Activated CD4-positive, alpha-beta T cell treated with anti-CD3 and anti-CD28 coated beads for 4 hours (primary cell): ENCODE results near the gene CECR2.
"Not testable (repeated sequence)": the region's sequence is repeated elsewhere in the genome, so short reads cannot be mapped to it uniquely, and the experiment has no call there.

ENCODE experiments used
- DNase-seq, 2 donors: peaks; one replicate each; pipeline ENCODE4 v3.0.0-alpha.2; 2020

The CECR2 gene

DNA sequence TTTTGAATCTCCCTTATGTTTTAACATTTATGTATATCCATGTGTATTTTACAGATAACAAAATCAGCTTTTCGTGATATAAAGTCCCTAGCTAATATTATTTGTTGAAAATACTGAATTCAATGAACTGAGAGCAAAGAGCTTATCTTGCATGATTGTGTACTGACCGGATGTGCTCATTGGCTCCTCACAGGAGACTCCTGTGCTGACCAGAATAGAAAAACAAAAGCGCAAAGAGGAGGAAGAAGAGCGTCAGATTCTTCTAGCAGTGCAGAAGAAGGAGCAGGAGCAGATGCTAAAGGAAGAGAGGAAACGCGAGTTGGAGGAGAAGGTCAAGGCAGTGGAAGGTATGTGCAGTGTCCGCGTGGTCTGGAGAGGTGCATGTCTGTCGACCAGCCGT lies 154.7 kb downstream of the CECR2 start:
- no peak for DNase-seq

DNA sequence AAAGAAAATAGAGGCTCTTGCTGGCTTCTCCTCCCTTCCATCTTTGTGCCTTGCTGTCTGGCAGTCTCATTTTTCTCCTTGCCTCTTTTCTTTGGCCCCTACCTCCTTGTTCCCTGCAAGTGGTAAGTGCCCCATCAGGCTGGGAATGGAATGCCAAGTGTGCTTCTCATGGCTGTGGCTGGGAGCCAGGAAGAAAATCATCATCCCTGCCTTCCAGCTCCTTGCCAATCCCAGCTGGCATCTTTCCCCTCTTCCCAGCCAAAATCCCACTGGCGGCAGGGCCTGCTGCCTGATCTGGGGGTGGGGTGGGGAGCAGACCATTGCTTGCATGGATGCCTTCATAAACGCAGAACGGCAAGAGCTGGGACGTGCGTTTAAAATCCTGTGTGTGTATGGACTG lies 167.0 kb downstream of the CECR2 start:
- no peak for DNase-seq

DNA sequence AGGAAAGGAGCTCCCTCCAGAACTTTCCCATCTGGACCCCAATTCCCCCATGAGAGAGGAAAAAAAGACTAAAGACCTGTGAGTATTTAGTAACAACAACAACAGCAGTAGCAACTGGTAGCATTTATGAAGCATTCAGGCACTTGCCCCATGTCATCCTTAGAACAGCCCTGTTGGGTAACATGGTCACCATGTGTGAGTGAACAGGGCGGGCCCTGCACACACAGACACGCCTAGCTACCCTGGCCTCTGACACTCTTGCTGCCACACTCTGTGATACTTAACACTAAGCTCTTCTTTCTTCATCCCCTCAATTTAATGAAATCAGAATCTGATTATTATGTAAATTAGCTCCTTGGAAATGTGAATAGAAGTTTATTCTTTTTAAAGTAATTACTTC lies 167.9 kb downstream of the CECR2 start:
- DNase-seq: no peak

DNA sequence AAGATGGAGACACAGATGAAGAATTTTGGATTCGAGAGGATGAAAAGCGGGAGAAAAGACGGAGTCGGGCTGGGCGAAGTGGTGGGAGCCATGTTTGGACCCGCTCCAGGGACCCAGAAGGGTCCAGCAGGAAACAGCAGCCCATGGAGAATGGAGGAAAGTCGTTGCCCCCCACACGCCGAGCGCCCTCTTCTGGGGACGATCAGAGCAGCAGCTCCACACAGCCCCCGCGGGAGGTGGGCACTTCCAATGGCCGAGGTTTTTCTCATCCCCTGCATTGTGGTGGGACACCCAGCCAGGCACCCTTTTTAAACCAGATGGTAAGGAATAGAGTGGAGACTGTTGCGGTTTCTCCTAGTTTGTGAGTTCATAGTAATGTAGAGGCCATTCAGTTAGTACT lies 171.2 kb downstream of the CECR2 start:
- DNase-seq: no peak

DNA sequence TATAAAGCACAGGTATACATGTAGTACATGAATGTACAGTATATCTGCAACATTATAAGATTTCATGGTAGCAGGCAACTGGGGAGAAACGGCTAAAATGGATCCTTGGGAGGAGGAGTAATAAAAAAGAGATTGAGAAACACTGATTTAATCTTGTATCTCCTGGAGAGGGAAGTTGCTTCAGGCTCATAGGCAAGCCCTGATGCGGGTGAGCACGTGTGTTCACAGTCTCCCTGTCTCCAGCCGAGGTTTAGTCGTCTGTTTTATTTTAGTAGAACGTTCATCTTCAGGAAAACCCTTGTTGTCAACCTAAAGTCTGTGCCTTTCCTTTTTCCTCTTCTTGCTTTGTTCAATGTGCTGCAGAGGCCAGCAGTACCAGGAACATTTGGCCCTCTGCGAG lies 172.2 kb downstream of the CECR2 start:
- no peak for DNase-seq

DNA sequence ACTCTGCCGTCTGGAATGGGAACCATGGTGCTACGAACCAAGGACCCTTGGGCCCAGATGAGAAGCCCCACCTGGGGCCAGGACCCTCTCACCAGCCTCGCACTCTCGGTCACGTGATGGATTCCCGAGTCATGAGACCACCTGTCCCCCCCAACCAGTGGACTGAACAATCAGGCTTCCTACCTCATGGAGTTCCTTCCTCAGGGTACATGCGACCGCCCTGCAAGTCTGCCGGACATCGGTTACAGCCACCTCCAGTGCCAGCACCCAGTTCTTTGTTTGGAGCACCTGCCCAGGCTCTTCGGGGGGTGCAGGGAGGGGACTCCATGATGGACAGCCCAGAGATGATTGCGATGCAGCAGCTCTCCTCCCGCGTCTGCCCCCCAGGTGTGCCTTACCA lies 173.2 kb downstream of the CECR2 start:
- no peak for DNase-seq

DNA sequence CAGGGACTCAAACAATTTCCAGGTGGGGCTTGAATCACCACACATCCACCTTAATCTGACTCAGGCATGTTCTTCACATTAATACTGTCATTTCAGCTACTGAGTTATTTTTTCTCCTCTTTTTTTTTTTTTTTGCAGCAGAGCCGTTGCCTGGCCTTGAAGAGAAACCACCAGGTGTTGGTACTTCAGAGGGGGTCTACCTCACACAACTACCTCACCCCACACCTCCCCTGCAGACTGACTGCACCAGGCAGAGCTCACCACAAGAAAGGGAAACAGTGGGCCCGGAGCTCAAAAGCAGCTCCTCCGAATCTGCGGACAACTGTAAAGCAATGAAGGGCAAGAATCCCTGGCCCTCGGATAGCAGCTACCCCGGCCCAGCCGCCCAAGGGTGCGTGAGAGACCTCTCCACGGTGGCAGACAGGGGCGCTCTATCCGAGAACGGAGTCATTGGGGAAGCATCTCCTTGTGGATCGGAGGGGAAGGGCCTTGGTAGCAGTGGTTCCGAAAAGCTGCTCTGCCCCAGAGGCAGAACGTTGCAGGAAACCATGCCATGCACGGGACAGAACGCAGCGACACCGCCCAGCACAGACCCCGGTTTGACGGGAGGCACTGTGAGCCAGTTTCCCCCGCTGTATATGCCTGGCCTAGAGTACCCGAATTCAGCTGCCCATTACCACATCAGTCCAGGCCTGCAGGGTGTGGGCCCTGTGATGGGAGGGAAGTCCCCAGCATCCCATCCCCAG lies 178.9 kb downstream of the CECR2 start:
- DNase-seq: no peak

DNA sequence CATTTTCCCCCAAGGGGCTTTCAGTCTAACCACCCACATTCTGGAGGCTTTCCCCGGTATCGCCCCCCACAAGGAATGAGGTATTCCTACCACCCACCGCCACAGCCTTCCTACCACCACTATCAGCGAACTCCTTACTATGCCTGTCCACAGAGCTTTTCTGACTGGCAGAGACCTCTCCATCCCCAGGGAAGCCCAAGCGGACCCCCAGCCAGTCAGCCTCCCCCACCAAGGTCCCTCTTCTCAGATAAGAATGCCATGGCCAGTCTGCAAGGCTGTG lies 179.4 kb downstream of the CECR2 start:
- no peak for DNase-seq

DNA sequence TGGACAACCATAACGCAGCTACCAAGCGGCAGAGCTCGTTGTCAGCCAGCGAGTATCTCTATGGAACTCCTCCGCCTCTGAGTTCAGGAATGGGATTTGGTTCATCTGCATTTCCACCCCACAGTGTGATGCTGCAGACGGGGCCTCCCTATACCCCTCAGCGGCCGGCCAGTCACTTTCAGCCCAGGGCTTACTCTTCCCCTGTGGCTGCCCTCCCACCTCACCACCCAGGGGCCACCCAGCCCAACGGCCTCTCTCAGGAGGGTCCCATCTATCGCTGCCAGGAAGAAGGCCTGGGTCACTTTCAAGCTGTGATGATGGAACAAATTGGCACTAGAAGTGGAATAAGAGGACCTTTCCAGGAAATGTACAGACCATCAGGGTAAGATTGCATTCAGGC lies 179.9 kb downstream of the CECR2 start:
- no peak for DNase-seq

DNA sequence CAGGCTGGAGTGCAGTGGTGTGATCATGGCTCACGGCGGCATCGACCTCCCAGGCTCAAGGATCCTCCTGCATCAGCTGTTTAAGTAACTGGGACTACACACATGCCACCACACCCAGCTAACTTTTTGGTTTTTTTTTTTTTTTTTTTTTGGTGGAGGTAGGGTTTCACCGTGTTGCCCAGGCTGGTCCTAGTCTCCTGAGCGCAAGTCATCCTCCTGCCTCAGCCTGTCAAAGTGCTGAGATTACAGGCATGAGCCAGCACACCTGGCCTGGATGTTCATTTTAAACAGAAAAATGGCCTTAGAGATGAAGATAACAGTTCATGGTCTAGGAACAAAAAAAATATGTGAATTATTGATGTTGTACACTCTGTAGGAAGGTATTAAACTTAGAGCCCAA lies 180.4 kb downstream of the CECR2 start:
- no peak for DNase-seq

DNA sequence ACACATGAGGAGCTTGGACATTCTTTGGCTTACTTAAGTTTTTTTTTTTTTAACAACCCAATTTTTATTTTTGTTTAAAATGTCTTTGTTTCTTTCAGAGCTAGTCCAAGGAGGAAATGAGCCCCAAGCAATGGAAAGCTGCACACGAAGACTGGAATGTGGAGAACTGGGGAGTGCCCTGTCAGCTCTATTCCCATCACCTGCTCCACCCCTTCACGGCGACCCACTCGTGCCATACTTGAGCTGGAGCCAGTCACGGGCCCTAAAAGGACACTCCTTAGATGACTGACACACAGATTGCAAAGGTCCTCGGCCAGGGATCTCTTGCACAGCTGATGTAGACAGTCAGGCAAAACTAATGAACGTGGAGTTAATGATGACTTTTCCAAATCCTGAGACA lies 183.5 kb downstream of the CECR2 start:
- no peak for DNase-seq

DNA sequence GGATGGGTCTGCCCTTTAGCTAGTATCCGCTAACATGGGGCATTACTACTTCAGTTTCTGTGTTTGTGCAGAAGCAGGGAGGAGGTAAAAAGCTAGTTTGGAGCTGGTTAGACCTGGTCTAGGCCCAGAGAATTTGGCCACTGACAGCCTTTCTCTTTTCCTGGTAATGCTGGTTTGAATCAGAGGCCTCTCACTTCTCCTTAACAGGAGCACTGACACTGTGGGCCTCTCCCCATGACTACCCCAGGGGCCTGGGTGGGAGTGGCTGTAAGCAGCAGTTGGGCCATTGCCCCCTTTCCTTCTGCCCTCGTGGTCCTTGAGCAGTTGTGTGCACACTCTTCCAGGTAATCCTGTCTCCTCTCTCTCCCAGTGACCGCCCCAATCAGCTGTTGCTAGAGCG lies 185.6 kb downstream of the CECR2 start:
- no peak for DNase-seq

DNA sequence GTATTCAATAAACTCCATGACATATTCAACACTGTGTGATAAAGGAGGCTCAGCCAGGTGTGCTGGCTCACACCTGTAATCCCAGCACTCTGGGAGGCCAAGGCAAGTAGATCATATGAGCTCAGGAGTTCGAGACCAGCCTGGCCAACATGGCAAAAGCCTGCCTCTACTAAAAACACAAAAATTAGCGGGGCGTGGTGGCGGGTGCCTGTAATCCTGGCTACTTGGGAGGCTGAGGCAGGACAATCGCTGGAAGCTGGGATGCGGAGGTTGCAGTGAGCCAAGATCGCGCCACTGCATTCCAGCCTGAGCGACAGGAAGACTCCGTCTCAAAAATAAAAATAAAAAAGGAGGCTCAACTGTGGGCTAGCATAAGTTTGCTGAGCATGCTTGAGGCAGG lies 189.9 kb downstream of the CECR2 start:
- DNase-seq: no peak

DNA sequence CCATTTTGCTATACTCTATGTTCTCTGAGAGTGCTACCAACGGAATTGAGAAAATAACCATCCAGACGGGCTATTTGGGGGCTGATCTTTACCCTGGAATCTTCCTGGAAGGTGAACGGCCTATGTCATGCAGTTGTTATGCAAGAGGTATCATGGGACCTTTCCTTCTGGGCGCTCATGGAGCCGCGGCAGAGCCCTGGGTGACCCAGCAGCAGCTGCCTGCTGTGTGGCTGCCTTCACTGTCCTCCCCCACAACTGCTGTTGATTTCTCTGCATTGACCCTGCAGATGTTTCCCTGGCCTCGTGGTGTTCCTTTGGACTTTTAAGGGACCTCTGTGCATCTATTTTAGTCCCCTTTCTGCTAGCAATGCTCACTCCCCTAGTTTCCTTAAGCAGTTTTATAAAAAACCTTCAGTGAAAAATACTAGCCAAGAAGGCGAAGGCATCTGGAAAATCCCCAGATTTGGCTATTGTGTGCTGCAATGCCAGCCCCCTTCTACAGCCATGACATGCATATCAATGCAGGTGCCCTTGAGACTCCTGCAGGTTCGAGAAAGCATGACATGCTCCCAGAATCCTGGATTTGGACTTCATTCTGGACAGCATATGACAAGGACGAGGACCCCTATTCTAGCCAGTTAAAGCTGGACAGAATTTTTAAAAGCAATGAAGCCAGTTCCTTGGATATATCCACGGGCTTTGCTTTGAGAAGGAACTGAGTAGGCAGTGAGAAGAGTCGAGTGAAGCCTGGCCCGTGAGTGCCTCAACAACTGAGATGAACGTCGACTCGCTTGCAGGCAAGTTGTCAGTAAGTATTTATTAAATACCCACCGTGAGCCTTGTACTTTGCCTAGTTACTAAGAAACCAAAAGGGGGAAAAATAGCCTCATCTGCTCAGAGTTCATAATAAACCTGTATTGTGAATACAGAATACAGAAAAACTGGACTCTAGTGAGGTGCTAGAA lies 193.9 kb downstream of the CECR2 start, which contains the start of gene SLC25A18:
TSS of gene SLC25A18 (plus strand) at position 593 of the 965 bp plus-strand sequence. CDS start 16,447 bp downstream, outside the sequence.
- DNase-seq: no peak

DNA sequence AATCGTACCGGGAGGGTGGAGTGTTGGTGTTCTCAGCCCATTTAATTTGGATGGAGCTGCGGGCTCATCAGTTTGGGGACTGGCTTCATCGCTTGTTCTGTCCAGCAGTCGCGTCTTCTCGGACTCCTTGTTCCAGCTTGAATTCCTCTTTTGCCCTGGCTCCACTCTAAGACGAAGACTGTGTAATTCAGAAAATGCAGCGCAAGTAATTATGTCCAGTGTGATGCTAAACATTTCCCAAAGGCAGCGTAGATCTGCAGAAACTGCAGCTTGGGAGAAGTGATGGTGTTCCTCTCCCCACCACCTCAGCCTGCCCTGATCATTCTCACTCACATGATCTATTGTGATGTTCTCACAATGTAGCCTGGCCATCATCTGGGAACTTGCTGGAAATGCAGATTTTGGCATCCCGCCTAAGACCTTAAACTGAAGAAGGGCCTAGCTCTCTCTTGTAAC lies 194.7 kb downstream of the CECR2 start:
- DNase-seq: no peak

DNA sequence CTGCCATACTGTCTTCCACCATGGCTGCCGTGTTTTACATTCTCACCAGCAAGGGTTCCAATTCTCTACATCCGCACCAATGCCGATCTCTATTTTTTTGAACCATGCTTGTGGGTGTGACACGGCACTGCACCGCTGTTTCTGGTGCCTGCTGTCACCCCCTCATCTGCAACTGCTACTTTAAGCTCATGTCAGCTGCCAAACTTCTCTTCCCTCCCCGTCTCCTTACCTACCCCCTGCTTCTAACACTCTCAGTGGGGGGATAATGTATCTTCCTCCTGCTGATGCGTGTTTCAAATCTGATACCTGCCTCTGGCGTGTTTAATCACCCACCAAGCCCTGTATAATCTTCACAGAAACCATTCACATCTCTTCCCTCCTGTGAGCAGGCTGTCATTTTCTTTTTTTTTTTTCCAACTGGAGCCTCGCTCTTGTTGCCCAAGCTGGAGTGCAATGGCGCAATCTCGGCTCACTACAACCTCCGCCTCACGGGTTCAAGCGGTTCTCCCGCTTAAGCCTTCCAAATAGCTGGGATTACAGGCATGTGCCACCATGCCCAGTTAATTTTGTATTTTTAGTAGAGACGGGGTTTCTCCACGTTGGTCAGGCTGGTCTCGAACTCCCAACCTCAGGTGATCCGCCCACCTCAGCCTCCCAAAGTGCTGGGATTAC lies 196.9 kb downstream of the CECR2 start:
- not testable (repeated sequence) for DNase-seq

DNA sequence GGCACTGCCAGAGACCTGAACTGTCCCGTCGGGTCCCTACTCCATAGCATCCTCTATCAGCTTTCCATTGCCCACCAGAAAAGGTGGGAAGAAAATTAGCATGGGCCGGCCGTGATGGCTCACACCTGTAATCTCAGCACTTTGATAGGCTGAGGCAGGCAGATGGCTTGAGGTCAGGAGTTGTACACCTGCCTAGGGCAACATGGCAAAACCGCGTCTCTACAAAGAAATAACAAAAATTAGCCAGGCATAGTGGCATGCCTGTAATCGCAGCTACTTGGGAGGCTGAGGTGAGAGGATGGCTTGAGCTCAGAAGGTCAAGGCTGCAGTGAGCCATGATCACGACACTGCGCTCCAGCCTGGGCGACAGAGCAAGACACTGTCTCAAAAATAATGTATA lies 197.5 kb downstream of the CECR2 start:
- DNase-seq: no peak

DNA sequence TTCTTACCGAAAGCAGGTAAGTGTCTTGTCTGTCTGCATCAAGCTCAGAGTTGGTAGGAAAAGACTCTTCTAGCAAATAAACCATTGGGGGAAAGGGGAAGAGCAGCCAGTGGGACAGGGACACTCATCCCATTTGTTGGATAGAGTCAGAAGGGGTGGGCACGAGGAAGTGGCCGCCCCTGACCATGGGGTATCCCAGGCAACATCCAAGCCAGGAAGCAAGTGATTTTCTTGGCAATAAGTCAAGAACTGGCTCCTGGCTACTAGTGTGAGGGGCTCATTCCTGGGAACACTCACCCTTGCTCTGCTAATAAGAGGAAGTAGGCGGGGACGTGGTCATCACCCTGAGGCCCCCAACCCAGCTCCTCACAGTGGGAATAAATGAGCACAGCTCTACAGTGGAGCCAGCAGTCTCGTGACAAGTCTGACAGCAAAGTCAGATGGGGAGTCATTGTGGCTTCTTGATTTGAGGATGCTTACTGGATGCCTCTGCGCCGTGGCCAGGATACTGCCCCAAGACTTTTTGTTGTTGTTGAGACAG lies 200.8 kb downstream of the CECR2 start:
- no peak for DNase-seq

DNA sequence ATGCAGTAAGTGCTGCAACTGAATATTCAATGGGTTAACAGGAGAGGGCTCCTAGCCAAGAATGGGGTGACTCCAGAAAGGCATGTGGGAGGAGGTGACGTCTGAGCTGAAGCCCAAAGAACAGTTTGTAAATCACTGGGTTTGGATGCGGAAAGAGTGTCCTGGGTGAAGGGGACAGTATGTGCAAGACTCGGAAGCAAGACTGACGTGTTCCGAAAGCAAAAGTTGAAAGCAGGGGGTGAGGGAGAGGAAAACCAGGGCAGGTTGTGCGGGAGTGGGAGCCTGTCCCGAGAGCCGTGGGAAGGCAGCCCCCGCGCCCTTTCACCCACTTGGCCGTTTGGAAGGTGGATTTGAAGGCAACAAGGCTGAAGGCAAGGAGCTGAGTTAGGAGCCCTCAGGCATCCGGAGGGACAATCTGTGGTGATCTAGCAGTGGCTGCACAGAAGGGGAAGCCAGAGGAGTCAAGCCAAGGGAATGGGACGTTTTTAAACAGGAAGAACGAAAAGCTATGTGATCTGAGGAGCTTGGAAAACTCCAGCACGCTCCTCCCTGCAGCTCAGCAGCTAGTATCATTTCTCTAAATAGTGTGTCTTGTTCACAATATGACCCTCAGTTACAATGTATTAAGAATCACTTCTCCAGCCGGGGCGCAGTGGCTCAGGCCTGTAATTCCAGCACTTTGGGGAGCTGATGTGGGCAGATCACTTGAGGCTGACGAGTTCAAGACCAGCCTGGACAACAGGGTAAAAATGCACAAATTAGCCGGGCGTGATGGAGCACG lies 201.8 kb downstream of the CECR2 start:
- no peak for DNase-seq

DNA sequence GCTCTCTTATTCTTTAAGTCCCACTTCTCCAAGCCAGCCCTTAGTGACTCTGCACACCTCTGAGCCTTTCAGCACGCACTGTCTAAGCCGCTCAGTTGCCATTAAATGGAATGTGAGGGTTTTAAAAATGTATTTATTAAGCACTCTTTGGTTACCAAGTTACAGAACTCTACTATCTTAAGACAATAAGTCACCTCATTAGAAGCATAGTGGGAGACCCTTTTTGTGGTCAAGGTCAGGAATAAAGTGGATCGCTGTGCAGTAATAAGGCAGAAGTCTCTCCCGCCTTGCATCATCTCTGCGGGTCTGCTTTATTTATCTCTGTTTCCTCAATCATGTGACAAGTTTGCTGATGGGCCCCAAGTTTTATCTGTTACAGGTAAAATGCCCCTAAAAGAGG lies 205.9 kb downstream of the CECR2 start:
- no peak for DNase-seq

DNA sequence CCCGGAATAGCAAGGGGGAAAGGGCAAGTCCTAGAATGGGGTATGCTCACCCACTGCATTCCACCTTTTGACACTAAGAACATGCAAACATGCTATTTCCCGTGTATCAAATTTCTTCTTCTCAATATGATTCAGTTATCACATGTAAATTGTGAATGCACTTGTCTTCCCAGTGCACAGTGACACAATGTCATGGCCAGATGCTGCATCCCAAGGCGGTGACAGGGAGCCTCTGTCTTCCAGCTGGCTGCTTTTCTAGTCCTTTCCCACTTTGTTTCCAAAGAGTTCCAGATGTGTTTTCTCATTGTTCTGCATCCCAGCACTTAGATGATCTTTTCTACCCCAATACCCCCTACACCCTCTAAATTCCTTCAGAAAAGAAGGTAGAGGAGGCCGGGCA lies 206.4 kb downstream of the CECR2 start:
- DNase-seq: no peak

DNA sequence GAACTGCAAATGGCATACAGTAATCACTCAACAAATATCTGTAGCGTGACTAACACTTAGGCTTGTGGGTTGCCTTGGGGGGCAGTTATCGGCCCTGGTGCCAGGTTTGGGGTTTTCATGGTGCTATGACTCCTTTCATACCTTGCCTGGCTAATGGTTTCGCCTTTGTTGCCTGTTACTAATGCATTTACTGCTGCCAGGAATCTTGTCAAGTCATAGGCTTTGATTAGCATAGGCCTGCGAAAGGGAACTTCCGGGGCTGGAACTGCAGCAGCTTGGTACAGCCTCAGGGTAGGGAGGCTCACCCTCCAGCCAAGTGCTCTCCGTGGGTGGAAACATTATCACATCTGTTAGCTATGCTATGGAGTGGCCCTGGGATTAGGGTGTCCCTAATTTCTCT lies 207.2 kb downstream of the CECR2 start:
- no peak for DNase-seq
